GM10248 (cell line): ENCODE results near the gene CD96.

Experiments used
- CTCF ChIA-PET: fragments of 300-600 bp; sonication (Branson Sonifier 250); formaldehyde crosslinking; extraction: SDS; loops from one replicate; lab custom pipeline; 2021; ENCODE audit warnings: antibody characterized with exemption; lab: Yijun Ruan, JAX
- POLR2A ChIA-PET: fragments of 350-650 bp; sonication (Branson Sonifier 250); formaldehyde crosslinking; extraction: SDS; loops from one replicate; lab custom pipeline; 2020; ENCODE audit warnings: antibody characterized with exemption; lab: Yijun Ruan, JAX
- DNase-seq: peaks from one replicate; pipeline ENCODE4 v3.0.0; 2012; ENCODE audit errors: extremely low spot score
- TF ChIP-seq, protein P1 (sequence below): IDR thresholded peaks from 2 replicates; pipeline ENCODE4 v1.5.1; 2012; ENCODE audit warnings: mild to moderate bottlenecking, low read depth; ENCODE audit errors: extremely low read depth, missing control alignments, control extremely low read depth

The CD96 gene

DNA sequence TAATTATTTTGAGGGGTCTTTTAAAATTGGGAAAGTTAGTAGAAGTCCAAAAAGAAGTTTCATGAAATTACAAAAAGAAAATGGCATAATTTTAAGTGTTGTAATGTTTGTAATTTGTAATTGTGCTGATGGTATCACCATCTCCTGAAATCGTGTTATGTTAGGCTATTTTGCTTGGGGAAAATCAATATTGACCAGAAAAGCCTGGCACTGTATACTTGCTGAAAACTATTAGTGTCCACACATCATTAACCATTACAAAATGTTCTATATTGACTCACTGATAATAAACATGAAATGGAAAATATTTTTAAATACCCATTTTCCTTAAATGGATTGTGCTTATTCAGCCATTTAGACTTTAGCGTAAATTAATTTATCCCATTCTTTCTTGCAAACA is 93.4 kb downstream of the CD96 start:
- CTCF ChIA-PET = interaction anchor here (1.1 kb wide), 1 partner anchor 25 kb away, joined by 4 read pairs; no protein-coding TSS in a partner anchor
- POLR2A ChIA-PET = no interaction called here
- TF ChIP-seq, protein P1, sequence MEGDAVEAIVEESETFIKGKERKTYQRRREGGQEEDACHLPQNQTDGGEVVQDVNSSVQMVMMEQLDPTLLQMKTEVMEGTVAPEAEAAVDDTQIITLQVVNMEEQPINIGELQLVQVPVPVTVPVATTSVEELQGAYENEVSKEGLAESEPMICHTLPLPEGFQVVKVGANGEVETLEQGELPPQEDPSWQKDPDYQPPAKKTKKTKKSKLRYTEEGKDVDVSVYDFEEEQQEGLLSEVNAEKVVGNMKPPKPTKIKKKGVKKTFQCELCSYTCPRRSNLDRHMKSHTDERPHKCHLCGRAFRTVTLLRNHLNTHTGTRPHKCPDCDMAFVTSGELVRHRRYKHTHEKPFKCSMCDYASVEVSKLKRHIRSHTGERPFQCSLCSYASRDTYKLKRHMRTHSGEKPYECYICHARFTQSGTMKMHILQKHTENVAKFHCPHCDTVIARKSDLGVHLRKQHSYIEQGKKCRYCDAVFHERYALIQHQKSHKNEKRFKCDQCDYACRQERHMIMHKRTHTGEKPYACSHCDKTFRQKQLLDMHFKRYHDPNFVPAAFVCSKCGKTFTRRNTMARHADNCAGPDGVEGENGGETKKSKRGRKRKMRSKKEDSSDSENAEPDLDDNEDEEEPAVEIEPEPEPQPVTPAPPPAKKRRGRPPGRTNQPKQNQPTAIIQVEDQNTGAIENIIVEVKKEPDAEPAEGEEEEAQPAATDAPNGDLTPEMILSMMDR = no peak
- no peak for DNase-seq

DNA sequence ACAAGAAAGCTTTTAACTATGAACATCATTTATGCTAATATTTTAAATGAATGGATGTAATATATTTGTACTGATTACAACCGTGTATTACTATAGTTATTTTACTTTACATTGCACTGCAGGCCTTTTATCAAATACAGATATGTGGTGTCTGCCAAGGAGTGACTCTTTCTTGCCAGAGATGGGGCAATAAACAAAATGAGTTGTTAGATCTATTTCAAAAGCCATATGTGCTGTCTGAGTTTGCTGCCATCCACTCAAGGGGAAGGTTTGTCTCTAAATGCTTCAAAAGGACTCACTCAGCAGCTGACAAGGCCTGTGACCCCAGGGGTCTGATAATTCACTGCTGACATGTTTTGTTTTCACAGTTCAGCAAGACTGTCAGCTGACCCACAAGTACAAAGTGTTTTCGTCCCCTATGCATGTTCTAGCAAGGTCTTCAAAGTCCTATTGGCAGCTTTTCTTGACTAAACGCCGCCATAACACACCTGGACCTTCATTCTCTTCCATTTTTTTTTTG is 94.4 kb downstream of the CD96 start:
- ChIA-PET POLR2A (no interaction called here), CTCF (interaction anchor here (0.7 to 1.1 kb wide), 2 partner anchors 12 to 24 kb away, joined by 3 to 4 read pairs; no protein-coding TSS in a partner anchor)
- DNase-seq = no peak
- TF ChIP-seq, protein P1 = no peak

DNA sequence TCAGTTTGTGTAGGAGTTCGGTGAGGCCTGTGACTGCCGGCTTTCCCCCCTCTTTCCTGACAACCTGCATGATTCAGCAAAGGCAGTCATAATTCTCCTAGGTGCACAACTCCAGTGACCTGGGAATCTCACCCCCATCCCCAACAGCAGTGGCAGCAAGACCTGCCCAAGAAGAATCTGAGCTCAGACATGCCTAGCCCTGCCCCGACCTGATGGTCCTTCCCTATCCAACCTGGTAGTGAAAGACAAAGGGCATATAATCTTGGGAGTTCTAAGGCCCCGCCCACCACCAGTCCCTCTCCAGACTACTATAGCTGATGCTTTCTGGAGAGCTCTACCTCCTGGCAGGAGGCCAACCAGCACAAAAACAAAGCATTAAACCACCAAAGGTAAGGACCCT is 97.3 kb downstream of the CD96 start:
- no peak for DNase-seq
- TF ChIP-seq, protein P1 = no peak
- ChIA-PET POLR2A (no interaction called here), CTCF (interaction anchor here (1.2 kb wide), 1 partner anchor 100 kb away, joined by 3 read pairs; no protein-coding TSS in a partner anchor)

DNA sequence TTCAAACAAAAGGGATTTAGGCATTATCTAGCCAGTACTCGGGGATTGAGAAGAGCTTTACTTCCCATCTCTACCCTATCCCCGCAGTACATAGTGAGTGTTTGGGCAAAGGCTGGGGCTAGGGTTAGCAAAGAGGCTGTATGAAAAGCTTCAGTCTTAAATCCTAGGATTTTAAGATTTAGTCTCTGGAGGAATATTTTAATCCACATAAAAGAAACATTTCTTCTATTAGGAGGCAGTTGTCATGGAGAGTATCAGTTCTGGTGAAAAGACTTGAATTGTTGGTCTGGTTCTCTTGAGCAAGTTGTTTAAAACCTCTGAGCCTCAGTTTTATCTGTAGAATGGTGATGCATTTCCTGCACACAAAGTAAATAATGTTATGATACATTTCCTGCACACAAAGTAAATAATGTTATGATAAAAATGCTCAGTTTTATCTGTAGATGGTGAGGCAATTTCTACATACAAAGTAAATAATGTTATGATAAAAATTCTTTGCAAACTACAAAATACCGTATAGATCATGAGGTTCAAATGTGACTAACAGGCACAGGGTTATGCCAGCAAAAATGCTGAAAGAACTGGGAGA is 107.1 kb downstream of the CD96 start:
- CTCF ChIA-PET = interaction anchor here (0.9 to 1.1 kb wide), 3 partner anchors 13 to 46 kb away, joined by 3 read pairs; no protein-coding TSS in a partner anchor
- TF ChIP-seq, protein P1 = no peak
- POLR2A ChIA-PET = no interaction called here
- DNase-seq = no peak

DNA sequence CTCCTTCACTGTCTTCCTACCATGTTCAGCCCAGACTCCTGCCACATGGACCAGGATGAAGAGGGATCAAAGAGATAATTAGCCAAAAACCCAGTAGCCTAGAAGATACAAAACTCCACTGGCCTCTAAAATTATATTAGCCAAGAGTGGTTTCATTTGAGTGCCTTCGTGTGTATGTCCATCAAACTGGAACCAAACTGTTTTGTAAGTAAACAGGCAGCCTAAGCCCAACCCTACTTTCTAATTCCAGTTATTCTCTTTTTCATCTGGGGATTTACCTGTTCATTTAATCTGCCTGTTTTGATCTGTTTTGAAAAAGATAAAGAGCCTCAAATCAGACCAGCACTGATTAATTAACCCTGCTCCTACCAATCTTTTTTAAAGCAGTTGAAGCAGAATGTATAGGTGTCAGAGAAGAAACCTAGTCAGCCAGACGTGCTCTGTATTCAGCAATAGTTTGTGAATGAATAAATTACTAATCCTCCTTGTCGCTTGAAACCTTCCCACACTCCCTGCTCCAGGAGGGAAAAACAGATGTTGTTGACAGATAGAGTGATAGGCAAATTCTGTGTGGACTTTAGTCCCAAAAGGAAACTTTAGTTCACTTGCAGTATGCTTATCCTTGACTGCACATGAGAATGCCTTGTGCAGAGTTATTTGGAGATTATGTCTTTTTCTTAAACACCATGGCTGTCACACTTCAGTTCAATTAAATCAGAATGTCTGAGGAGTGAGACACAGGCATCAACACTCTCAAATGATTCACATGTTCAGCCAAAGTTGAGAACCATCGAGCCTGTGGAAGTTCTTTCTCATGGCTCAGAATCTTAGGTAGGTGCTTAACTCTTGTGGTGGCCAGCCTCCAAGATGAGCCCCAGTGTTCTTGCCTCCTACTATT is 108.6 kb downstream of the CD96 start:
- ChIA-PET CTCF (no interaction called here), POLR2A (no interaction called here)
- DNase-seq = no peak
- TF ChIP-seq, protein P1 = no peak

DNA sequence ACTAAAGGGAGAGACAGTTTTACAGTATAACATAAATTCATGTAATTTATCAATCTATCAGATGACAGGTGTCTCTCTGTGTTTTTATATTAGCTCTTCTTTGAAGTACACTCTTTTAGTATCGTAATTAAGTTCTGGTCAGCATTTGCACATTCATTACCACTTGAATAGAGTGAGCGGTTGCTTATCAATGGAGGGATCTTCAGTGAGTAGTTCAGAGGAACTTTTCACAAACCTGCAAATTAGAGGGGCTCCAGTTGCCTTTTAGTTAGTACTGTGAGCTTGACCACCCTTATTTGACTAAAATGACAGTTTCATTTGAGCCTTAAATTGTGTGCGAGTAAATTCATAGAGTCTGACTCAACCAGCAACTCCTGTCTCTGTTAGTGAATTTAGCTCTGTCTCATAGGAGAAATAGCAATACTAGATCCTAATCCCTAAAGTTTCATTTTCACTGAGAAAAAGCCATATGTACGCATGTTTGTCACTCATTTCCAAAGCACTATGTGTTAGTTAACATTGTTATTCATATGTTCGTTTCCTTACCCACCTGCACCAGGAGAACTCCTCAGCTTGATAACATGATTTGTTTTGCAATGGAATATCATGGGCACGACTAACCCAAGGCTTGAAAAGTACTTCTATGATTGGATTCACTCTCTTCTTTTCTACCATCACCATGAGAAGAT is 110.6 kb downstream of the CD96 start:
- CTCF ChIA-PET = interaction anchor here (0.8 to 4.1 kb wide), 2 partner anchors 15 to 75 kb away, joined by 3 to 23 read pairs; no protein-coding TSS in a partner anchor

More for the DNA sequence above, 110.6 kb downstream of the CD96 start:
- TF ChIP-seq, protein P1 = no peak
- DNase-seq = no peak
- POLR2A ChIA-PET = no interaction called here
